ENCODE measurements around the gene OR4F15. TPM values are rescaled to one million over a fixed set of nuclear protein-coding genes. Genes with fewer than 3 reads are reported as not detected.

Gene OR4F15
- total RNA-seq, 1 donor from 2014 or later = not detected

DNA sequence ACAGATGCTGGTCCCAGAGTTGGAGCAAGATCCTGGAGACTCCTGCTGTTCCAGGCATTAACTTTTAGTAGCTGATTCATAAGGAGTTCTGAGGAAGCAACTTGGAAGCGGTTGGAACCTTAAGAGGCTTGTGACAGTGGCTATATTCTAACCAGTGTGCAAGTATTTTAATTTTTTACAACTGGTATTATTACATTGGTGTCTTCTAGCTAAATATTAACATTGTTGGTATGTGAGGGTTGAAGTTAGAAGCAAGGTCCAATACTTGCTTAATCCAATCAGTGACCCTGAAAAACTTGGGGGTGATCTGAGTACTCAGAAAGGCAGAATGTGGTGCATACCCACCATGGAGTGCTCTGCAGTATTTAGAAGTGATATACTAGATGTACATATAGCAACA, 1.5 kb upstream of the OR4F15 start:
- Mint-ChIP-seq H3K9me3 (no peaks in the 10 kb centered on the region), H3K36me3 (no peaks in the 10 kb centered on the region), H3K27ac (no peak overlapping the region), H3K4me3 (no peak overlapping the region), H3K4me1 (ENCODE audit: unreplicated experiment) (no peaks in the 10 kb centered on the region), H3K27me3 (peaks cover 32% of the 10 kb centered on the region)
- no peak for DNase-seq (ENCODE audit: extremely low spot score, unreplicated experiment)
- TF ChIP-seq, protein P1, sequence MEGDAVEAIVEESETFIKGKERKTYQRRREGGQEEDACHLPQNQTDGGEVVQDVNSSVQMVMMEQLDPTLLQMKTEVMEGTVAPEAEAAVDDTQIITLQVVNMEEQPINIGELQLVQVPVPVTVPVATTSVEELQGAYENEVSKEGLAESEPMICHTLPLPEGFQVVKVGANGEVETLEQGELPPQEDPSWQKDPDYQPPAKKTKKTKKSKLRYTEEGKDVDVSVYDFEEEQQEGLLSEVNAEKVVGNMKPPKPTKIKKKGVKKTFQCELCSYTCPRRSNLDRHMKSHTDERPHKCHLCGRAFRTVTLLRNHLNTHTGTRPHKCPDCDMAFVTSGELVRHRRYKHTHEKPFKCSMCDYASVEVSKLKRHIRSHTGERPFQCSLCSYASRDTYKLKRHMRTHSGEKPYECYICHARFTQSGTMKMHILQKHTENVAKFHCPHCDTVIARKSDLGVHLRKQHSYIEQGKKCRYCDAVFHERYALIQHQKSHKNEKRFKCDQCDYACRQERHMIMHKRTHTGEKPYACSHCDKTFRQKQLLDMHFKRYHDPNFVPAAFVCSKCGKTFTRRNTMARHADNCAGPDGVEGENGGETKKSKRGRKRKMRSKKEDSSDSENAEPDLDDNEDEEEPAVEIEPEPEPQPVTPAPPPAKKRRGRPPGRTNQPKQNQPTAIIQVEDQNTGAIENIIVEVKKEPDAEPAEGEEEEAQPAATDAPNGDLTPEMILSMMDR (conservative IDR thresholded peaks at IDR 0.05) = no peak

DNA sequence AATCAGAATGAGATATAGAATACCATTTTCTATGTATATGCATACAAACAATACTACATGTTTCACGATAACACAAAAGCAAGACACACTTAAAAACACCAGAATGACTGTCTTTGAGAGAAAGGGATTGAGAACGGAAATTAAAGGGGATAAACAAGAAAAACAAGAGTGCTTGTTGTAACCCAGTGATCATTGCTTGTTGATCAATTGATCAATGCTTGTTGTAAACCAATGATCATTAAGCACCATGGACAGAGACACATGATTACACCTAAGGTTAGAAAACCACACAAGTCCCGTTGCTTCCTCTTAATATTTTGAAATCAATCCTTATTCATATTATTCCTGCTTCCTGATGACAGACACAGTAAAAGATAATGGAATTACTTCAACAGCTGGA, 1.1 kb upstream of the OR4F15 start:
- no peak overlapping the region for H3K4me3 Mint-ChIP-seq
- no peaks in the 10 kb centered on the region for H3K4me1 Mint-ChIP-seq (ENCODE audit: unreplicated experiment)
- no peak overlapping the region for H3K27ac Mint-ChIP-seq
- H3K9me3 Mint-ChIP-seq = no peaks in the 10 kb centered on the region
- DNase-seq (ENCODE audit: extremely low spot score, unreplicated experiment) = no peak
- peaks cover 33% of the 10 kb centered on the region for H3K27me3 Mint-ChIP-seq
- H3K36me3 Mint-ChIP-seq = no peaks in the 10 kb centered on the region
- TF ChIP-seq, protein P1 (conservative IDR thresholded peaks at IDR 0.05) = no peak

DNA sequence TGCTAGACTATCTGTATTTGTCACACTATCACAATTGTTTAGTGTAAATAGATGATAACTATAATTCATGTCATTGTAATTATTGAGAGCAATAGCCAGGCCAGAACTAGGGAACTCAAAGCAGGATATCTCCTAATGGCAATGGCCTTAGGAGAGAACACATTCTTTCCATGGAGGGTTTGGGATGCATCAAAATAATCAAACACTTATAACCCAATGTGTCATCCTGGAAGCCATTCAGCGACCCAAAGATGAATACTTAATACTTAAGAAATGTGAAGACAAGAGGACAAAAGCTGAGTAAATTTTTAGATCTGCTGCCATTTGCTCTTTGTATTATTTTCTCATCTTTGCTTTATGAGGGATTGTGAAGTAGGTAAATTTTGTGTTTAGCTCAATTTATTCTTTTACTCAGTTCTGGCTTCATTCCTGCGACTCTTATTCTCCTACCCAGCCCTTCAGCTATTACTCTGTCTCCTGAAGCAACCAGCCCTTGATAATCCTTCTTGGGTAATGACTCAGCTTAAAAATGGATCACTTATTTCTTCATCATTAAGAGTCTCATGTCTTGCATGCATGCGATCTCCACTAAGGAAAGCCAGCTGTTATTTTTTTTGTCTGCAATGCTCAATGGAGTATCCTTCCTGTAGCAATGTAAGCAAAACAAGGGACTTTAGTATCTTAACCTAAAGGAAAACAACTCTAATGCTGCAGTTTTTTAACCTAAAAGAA, 2.0 kb downstream of the OR4F15 start:
- no peaks in the 10 kb centered on the region for H3K4me1 Mint-ChIP-seq (ENCODE audit: unreplicated experiment)

DNA sequence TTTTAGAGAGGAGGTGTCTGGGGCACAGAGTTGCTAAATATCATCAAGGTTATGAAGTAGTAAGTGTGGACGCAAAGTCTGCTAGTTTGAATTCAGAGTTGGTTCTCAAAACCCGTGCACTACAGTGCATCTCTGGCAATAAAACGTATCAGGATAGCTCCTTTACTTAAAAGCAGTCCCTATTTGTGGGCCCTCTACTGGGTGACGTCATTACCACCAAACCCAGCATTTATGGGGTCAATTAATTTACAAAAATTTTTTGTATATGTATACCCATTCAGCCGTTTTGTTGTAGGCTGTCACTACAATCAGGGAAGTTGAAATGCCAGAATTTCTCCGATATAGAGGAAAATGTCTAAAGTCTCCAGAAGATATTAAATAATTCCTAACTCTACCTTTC, 8.8 kb downstream of the OR4F15 start:
- Mint-ChIP-seq H3K9me3 (no peaks in the 10 kb centered on the region), H3K4me3 (no peak overlapping the region), H3K27ac (no peak overlapping the region), H3K36me3 (no peaks in the 10 kb centered on the region), H3K27me3 (peaks cover 25% of the 10 kb centered on the region), H3K4me1 (ENCODE audit: unreplicated experiment) (no peaks in the 10 kb centered on the region)
- TF ChIP-seq, protein P1 (conservative IDR thresholded peaks at IDR 0.05) = no peak
- DNase-seq (ENCODE audit: extremely low spot score, unreplicated experiment) = no peak

More for the DNA sequence above, 2.0 kb downstream of the OR4F15 start:
- Mint-ChIP-seq H3K27ac (no peak overlapping the region), H3K36me3 (no peaks in the 10 kb centered on the region), H3K27me3 (peaks cover 43% of the 10 kb centered on the region), H3K4me3 (no peak overlapping the region), H3K9me3 (no peaks in the 10 kb centered on the region)
- DNase-seq (ENCODE audit: extremely low spot score, unreplicated experiment) = no peak
- TF ChIP-seq, protein P1 (conservative IDR thresholded peaks at IDR 0.05) = no peak

DNA sequence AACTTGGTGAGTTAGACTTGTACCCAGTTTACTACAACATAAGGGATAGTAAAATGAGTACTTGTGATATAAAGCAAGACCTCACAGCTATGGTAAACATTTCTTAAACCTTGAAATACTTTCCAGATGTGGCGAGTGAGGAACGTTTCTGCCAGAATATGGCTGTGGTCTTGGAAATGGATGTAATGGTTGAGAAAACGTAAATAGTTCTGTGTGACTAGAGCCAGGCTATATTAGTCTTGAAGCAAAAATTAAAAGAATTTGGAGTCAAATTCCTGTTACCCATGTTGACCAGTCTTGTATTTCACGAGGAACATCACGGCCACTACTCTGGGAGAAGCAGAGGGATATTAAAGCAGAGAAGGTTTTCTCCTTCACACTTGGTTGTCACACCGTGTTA, 15.3 kb downstream of the OR4F15 start:
- no peak overlapping the region for H3K4me3 Mint-ChIP-seq
- H3K4me1 Mint-ChIP-seq (ENCODE audit: unreplicated experiment) = no peaks in the 10 kb centered on the region
- H3K36me3 Mint-ChIP-seq = no peaks in the 10 kb centered on the region
- peaks cover 21% of the 10 kb centered on the region for H3K27me3 Mint-ChIP-seq
- no peak for DNase-seq (ENCODE audit: extremely low spot score, unreplicated experiment)
- TF ChIP-seq, protein P1 (conservative IDR thresholded peaks at IDR 0.05) = no peak
- no peak overlapping the region for H3K27ac Mint-ChIP-seq
- no peaks in the 10 kb centered on the region for H3K9me3 Mint-ChIP-seq
